HepG2 (cell line): ENCODE measurements around the gene HADH. TPM values are rescaled to one million over a fixed set of nuclear protein-coding genes. Genes with fewer than 3 reads are reported as not detected.

Experiments used
- EHMT2 ChIP-seq: fragments of 200-600 bp; sonication (generic); IDR thresholded peaks from 2 replicates; pipeline ENCODE4 v1.7.0; 2017; ENCODE audit warnings: antibody characterized with exemption, low read depth, low read length, borderline replicate concordance
- FOXJ3 ChIP-seq: sonication (generic); formaldehyde crosslinking; IDR thresholded peaks from 2 replicates; pipeline ENCODE4 v1.4.0; 2020; ENCODE audit warnings: missing genetic modification reagents, mild to moderate bottlenecking, borderline replicate concordance
- GABPB1 ChIP-seq: IDR thresholded peaks from 2 replicates; pipeline ENCODE4 v1.6.1; 2016; ENCODE audit warnings: mild to moderate bottlenecking, missing genetic modification reagents, moderate library complexity, missing compliant biosample characterization
- JUND ChIP-seq: sonication (generic); formaldehyde crosslinking; IDR thresholded peaks from 2 replicates; pipeline ENCODE4 v1.8.0; 2022; ENCODE audit warnings: mild to moderate bottlenecking, missing genetic modification reagents
- NFYB ChIP-seq: sonication (generic); formaldehyde crosslinking; IDR thresholded peaks from 2 replicates; pipeline ENCODE4 v1.4.0; 2020; ENCODE audit warnings: missing genetic modification reagents
- NR2F6 ChIP-seq, 2 experiments: IDR thresholded peaks; 2 replicates each; pipeline ENCODE4 v1.6.1; 2016; ENCODE audit warnings: antibody characterized with exemption in 1 of 2, mild to moderate bottlenecking in 1 of 2
- TEAD3 ChIP-seq: optimal IDR thresholded peaks from 2 replicates; pipeline ENCODE3; 2016; ENCODE audit warnings: borderline replicate concordance
- ZNF292 ChIP-seq: sonication (generic); formaldehyde crosslinking; IDR thresholded peaks from 2 replicates; pipeline ENCODE4 v1.8.1; 2022; ENCODE audit warnings: mild to moderate bottlenecking, low read depth, missing genetic modification reagents, borderline replicate concordance
- ZNF891 ChIP-seq: sonication (generic); formaldehyde crosslinking; IDR thresholded peaks from 2 replicates; pipeline ENCODE4 v1.5.0; 2020; ENCODE audit warnings: mild to moderate bottlenecking, missing genetic modification reagents
- polyA plus RNA-seq, 8 experiments: library from polyadenylated mRNA; depleted of rRNA in 3 of 8; stranded (reverse) in 7 of 8; unstranded in 1 of 8; fragments of >200 nt; fragmentation: Illumina TruSeq in 4 of 8; extraction: Trizol in 4 of 8; gene quantifications; 2 replicates each; pipeline versions ENCODE4 v1.2.1 to v1.2.3, GENCODE V29; 2011 to 2016; ENCODE audit warnings: low read depth in 4 of 8, missing spikeins in 1 of 8, mixed read lengths in 1 of 8; ENCODE audit not compliant: insufficient read depth in 1 of 8
- total RNA-seq, 5 experiments: library from RNA; depleted of rRNA; stranded (reverse); fragments of >200 nt; fragmentation: Illumina TruSeq; extraction: Trizol; gene quantifications; 2 replicates each; pipeline ENCODE4 v1.2.3, GENCODE V29; 2016; ENCODE audit warnings: low read depth in 1 of 5
- TF ChIP-seq, protein P1 (sequence below): sonication (generic); formaldehyde crosslinking; IDR thresholded peaks from 2 replicates; pipeline ENCODE4 v1.4.0; 2020; ENCODE audit warnings: missing genetic modification reagents, borderline replicate concordance
- TF ChIP-seq, protein P2 (sequence below): sonication (generic); formaldehyde crosslinking; IDR thresholded peaks from 2 replicates; pipeline ENCODE4 v1.8.0; 2022; ENCODE audit warnings: mild to moderate bottlenecking, missing genetic modification reagents, moderate library complexity
- TF ChIP-seq, protein P3 (sequence below): IDR thresholded peaks from 2 replicates; pipeline ENCODE4 v1.6.1; 2016; ENCODE audit warnings: missing genetic modification reagents, missing compliant biosample characterization
- TF ChIP-seq, protein P4 (sequence below): sonication (generic); formaldehyde crosslinking; IDR thresholded peaks from one replicate; pipeline ENCODE4 v1.5.1; 2020; ENCODE audit warnings: mild to moderate bottlenecking, missing genetic modification reagents; ENCODE audit errors: not compliant biosample characterization
- TF ChIP-seq, protein P5 (sequence below): sonication (generic); formaldehyde crosslinking; IDR thresholded peaks from 2 replicates; pipeline ENCODE4 v1.4.0; 2020; ENCODE audit warnings: missing genetic modification reagents, mild to moderate bottlenecking, borderline replicate concordance

Gene HADH
- total and polyA plus RNA-seq, 2 of the 13 experiments (the other 11 are each of a cell fraction or from before 2014, with no cell fraction given) = 29.6 to 33.9 TPM

DNA sequence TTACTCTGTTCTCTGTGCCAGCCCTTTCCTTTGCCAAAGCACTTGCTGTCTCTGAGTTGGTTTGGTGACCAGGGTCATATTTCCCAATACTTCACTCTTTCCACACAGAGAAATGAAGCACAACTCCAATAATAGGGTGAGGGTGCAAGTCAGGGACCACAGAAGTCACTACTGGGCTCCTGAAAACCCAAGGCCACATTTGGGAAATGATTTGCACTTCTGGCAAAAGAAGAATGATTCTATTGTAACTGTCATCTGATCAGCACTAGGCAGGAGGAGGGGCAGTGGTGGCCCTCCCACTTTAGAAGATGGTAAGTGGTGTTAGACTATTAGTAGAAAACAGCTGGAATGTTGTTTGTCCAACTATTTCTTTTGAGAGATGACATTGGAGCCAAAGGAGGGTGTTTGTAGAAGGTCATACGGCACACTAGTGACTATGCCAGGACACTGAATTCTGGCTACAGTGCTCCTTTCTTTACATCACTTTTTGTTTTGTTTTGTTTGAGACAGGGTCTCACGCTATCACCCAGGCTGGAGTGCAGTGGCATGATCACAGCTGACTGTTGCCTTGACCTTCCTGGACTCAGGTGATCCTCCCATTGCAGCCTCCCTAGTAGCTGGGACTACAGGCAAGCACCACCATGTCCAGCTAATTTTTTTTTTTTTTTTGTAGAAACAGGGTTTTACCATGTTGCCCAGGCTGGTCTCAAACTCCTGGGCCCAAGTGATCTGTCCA, 10.8 kb upstream of the HADH start (continued):
- TF ChIP-seq, protein P1, sequence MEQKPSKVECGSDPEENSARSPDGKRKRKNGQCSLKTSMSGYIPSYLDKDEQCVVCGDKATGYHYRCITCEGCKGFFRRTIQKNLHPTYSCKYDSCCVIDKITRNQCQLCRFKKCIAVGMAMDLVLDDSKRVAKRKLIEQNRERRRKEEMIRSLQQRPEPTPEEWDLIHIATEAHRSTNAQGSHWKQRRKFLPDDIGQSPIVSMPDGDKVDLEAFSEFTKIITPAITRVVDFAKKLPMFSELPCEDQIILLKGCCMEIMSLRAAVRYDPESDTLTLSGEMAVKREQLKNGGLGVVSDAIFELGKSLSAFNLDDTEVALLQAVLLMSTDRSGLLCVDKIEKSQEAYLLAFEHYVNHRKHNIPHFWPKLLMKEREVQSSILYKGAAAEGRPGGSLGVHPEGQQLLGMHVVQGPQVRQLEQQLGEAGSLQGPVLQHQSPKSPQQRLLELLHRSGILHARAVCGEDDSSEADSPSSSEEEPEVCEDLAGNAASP (CRISPR knock-in tag) = peak; percentile 46; the same call in 1 of the 2 replicates
- no peak for TF ChIP-seq NFYB (CRISPR knock-in tag)
- TF ChIP-seq, protein P2, sequence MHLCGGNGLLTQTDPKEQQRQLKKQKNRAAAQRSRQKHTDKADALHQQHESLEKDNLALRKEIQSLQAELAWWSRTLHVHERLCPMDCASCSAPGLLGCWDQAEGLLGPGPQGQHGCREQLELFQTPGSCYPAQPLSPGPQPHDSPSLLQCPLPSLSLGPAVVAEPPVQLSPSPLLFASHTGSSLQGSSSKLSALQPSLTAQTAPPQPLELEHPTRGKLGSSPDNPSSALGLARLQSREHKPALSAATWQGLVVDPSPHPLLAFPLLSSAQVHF (CRISPR knock-in tag) = no peak
- no peak for TF ChIP-seq ZNF891
- TF ChIP-seq JUND (CRISPR knock-in tag) = no peak
- TF ChIP-seq, protein P3, sequence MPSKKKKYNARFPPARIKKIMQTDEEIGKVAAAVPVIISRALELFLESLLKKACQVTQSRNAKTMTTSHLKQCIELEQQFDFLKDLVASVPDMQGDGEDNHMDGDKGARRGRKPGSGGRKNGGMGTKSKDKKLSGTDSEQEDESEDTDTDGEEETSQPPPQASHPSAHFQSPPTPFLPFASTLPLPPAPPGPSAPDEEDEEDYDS (CRISPR knock-in tag) = no peak
- TF ChIP-seq, protein P4, sequence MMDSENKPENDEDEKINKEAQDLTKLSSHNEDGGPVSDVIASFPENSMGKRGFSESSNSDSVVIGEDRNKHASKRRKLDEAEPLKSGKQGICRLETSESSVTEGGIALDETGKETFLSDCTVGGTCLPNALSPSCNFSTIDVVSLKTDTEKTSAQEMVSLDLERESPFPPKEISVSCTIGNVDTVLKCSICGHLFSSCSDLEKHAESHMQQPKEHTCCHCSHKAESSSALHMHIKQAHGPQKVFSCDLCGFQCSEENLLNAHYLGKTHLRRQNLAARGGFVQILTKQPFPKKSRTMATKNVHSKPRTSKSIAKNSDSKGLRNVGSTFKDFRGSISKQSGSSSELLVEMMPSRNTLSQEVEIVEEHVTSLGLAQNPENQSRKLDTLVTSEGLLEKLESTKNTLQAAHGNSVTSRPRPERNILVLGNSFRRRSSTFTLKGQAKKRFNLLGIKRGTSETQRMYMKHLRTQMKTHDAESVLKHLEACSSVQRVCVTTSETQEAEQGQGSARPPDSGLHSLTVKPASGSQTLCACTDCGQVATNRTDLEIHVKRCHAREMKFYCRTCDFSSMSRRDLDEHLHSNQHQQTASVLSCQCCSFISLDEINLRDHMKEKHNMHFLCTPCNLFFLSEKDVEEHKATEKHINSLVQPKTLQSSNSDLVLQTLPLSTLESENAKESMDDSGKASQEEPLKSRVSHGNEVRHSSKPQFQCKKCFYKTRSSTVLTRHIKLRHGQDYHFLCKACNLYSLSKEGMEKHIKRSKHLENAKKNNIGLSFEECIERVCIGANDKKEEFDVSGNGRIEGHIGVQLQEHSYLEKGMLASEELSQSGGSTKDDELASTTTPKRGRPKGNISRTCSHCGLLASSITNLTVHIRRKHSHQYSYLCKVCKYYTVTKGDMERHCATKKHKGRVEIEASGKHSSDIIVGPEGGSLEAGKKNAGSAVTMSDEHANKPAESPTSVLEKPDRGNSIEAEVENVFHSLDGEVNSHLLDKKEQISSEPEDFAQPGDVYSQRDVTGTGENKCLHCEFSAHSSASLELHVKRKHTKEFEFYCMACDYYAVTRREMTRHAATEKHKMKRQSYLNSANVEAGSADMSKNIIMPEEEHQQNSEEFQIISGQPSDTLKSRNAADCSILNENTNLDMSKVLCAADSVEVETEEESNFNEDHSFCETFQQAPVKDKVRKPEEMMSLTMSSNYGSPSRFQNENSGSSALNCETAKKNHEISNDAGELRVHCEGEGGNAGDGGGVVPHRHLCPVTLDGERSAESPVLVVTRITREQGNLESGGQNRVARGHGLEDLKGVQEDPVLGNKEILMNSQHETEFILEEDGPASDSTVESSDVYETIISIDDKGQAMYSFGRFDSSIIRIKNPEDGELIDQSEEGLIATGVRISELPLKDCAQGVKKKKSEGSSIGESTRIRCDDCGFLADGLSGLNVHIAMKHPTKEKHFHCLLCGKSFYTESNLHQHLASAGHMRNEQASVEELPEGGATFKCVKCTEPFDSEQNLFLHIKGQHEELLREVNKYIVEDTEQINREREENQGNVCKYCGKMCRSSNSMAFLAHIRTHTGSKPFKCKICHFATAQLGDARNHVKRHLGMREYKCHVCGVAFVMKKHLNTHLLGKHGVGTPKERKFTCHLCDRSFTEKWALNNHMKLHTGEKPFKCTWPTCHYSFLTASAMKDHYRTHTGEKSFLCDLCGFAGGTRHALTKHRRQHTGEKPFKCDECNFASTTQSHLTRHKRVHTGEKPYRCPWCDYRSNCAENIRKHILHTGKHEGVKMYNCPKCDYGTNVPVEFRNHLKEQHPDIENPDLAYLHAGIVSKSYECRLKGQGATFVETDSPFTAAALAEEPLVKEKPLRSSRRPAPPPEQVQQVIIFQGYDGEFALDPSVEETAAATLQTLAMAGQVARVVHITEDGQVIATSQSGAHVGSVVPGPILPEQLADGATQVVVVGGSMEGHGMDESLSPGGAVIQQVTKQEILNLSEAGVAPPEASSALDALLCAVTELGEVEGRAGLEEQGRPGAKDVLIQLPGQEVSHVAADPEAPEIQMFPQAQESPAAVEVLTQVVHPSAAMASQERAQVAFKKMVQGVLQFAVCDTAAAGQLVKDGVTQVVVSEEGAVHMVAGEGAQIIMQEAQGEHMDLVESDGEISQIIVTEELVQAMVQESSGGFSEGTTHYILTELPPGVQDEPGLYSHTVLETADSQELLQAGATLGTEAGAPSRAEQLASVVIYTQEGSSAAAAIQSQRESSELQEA (CRISPR knock-in tag) = no peak
- TF ChIP-seq FOXJ3 (CRISPR knock-in tag) = no peak; the same call in 1 of the 2 replicates
- TF ChIP-seq, protein P5, sequence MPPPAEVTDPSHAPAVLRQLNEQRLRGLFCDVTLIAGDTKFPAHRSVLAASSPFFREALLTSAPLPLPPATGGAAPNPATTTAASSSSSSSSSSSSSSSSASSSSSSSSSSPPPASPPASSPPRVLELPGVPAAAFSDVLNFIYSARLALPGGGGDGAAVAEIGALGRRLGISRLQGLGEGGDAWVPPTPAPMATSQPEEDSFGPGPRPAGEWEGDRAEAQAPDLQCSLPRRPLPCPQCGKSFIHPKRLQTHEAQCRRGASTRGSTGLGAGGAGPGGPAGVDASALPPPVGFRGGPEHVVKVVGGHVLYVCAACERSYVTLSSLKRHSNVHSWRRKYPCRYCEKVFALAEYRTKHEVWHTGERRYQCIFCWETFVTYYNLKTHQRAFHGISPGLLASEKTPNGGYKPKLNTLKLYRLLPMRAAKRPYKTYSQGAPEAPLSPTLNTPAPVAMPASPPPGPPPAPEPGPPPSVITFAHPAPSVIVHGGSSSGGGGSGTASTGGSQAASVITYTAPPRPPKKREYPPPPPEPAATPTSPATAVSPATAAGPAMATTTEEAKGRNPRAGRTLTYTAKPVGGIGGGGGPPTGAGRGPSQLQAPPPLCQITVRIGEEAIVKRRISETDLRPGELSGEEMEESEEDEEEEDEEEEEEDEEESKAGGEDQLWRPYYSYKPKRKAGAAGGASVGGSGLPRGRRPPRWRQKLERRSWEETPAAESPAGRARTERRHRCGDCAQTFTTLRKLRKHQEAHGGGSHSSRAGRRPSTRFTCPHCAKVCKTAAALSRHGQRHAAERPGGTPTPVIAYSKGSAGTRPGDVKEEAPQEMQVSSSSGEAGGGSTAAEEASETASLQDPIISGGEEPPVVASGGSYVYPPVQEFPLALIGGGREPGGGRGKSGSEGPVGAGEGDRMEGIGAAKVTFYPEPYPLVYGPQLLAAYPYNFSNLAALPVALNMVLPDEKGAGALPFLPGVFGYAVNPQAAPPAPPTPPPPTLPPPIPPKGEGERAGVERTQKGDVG (CRISPR knock-in tag) = no peak
- no peak; the same call in 1 of the 2 replicates for TF ChIP-seq EHMT2
- TF ChIP-seq NR2F6 (IDR thresholded peaks at IDR 0.05) = peak; percentile 34; the same call in 1 of the 2 replicates
- TF ChIP-seq NR2F6 (CRISPR knock-in tag; IDR thresholded peaks at IDR 0.05) = peak; percentile 61; the same call in 1 of the 2 replicates
- TF ChIP-seq GABPB1 = no peak
- peak; percentile 42 for TF ChIP-seq TEAD3 (CRISPR knock-in tag)
- peak; percentile 69; the same call in 1 of the 2 replicates for TF ChIP-seq ZNF292 (CRISPR knock-in tag)
